Kidney capillary endothelial cell (primary cell): ENCODE data around the gene HAND2.

Experiments
- DNase-seq: peaks from one replicate; pipeline ENCODE4 v3.0.0-alpha.2; 2018; ENCODE audit warnings: low spot score

HAND2 gene

DNA sequence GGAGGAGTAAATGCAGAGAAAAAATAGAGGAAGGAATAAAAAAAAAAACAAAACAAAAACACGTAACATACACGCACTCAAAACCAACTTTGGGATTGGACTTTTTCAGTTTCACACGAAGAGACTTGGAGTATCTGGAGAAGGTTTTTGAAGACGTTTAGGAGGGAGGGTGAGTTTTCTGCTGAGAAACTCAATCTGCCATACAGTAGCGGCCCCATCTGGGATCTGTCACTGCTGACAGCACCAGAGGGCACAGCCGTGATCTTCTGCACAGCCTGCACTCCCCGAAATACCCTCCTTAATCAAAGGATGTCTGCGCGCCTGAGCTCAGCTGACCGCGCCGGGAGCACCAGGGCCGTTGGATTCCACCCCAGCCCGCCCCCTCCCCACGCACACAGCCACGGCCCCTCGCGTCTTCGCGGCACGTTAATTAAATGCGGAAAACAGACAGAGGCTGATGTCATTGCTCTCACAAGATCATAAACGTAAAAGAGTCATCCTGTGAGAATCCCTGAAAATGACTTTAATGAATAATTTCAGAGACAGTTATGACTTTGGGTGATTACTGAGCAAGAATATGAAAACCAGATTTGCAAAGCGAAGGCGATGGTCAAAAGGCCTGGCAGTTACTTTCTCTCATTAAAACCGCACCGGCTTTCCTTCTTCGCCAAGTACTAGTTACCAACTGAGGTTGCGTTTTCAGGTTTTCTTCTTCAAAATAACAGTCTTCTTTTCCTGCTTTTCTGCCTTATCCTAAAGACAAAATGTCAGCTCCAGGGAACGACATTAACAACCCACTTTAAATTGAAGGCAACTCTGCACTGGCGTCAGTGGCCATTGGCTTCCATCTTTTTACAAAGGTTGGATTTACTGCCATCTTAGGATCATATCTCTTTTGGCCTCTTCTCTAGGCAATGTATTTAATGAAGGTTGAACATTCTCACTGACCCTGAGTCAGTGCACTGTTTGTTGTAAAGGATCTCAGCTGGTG is 10.6 kb downstream of the HAND2 start:
- no peak for DNase-seq

DNA sequence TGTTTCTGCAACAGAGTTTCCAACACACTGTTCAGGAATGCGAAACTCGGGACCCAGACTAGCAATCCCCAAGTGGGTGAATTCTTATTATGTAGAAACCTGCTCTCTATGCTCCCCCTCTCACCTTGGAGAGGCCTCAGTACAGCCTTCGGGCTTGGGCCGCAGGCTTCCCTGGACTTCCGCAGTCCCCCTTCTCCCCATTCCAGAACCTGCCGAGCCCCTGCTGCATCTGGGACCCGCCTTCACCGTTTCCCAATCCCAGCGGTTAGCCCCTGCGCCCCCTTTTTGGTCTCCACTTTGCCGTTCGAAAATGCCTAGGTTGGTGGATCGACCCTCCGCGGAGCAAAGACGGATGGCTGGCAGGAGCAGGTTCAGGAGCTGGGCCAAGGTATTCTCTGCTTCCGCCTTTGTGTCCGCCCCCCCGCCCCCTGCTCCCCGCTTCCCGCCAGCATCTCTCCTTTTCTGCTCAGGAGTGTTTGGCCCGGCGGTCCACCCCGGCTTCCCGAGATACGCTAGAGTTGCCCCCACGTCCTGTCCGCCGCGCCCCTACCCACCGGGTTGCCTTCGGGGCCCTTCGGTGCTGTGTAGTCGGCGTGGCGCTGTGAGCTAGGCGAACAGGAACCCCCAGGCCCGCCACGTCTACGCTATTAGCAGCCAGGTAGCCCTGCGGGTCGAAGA is 11.5 kb downstream of the HAND2 start:
- DNase-seq: no peak

DNA sequence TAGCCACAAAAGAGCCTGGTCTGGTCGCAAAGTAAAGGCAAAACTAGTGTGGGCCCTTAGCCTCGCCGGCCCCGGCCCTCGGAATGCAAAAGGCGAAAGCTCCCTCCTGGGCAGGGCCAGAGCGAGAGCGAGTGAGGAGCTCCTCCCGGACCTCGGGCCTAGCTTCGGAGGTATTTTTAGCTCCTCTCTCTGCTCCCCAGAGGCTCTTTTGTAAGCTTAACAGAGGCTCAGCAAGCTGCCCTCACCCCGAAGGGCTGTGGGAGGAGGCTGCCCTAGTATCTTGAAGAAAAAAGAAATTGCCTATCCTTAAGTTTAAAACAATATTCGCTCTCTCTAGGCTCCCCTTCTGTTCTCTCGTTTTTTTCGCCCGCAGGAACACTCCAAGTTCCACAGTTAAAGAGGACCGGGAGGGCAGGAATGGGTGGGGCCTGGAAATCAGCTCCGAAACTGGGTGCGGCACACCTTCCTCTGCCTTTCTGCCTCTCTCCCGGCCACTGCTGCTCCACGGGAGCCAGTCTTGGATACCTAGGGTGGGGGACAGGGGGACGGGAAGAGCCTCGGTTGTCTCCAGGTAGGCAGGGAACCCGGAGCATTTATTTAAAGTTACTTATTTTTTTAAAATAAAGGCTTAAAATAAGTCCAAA is 12.1 kb downstream of the HAND2 start:
- no peak for DNase-seq

DNA sequence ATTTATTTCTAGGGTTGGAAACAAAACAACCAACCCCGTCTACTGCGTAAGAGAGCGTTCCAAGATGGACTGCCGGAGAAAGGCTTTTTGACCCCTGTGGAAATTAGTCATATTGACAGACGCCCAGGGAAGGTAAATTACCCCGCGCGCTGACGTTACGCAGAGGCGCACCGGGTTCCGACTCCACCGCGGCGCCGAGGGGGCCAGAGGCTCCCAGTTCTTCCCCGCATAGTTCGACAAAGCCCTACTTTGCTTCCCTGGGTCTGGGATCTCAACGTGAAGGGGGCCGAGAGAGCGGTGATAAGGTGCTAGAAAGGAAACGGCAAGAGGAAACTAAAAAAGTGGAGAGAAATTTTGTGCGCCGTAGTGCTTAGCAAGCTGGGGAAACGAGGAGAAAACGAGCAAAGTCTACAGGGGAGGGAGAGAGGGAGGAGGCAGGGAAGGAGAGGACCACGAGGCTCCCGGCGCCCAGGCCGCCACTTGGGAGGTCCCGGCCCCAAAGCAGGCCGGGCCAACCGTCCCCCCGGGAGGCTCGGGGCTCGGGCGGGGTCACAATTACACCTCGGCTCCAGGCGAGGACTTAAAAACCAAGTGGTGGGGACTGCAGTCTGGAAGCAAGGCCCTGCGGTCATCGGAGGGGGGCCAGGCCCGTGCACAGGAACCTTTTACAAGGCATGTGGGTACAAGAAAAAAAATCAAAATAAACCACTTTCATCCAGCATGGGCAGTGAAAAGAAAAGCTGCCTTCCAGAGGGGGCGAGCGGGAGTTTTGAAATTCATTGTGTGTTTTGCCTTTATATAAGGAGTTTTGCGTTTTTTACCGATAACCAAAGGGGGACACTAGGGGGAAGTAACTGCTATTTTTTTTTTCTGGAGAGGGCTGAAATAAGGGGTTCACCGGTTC is 13.2 kb downstream of the HAND2 start:
- DNase-seq: no peak

DNA sequence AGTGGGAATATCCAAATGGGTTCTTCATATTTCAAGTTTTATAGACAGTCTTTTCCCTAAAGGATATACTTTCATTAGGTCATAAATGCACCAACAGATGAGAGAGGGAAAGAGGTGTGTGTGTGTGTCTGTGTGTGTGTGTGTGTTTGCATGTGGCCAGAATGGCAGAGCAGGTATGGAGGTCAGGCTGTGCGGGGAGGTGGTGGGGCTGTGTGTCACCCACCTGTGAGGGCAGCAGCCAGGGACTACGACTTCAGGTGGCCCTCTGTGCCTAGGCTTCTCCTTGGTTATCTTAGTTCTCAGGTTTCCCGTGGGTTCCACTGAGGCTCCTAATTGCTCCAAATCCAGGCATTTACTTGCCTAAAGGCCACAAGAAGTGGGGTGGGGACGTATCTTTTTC is 14.6 kb downstream of the HAND2 start:
- DNase-seq: no peak

DNA sequence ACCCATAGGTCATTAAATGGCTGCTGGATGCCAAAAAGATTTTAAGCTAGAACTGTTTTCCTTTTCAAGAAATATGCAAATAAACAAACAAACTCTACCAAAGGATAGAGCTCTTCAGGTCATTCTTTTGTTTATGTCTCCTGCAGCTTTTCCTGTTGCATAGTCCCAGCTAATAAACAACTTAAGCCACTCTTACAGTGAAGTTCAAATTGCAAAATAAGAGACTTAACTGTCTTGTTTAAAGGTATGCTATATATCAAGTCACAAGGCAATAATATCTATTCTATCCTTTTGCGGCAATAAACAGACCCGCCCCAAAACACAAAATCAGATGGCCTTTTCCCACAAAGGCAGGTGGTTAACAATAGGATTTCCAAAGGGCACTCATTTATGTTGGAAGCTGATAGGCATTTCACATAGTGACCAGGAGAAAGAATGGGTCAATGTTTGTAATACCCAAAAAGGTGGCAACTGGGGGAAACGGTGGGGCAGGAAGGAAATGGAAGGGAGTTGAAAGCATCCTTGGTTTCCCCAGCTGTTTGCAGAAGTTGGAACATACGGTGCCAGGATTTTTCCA is 15.3 kb downstream of the HAND2 start:
- no peak for DNase-seq

DNA sequence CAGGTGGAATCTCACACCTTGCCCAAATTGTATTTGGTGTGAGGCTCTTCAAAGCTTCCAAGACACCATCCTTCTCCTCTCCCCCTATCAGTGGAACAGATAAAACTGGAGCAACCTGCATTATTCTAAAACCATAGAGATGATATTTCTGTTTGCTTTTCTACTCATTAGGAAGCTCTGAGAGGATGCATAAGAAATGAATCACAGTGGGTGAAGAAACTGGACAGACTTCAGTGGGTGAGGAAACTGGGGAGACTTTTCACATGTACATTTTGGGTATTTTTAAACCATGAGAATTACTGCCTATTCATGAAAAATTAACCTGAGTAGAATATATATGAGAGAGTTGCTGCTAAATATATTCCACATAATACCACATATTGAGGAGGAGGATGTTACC is 16.4 kb downstream of the HAND2 start:
- DNase-seq: no peak

DNA sequence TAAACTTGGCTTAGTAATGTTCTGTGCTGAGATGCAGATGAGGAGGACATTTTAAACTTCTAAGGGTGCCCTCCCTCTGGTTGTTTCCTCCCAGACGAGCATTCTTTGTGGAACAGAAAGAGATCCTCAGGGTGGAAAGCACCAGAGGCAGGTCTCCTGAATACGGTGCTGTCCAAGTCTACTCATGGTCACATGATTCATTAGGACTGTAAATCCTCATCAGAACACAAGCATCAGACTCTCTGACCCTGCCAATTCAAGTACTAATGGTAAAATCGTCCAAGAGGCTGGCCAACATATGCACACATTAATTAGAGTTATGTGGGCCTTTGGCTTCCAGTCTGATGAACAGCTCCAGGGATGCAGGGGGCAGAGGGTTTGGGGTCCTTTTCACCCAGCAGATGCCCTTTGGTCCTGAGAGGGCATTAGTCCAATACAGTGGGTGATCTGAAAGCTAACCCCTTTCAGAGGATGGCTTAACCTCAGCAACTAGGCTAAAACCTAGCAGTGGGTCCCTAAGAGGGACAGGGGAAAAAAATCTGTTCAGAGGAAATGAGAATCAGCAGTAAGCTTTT is 18.2 kb downstream of the HAND2 start:
- DNase-seq: no peak

DNA sequence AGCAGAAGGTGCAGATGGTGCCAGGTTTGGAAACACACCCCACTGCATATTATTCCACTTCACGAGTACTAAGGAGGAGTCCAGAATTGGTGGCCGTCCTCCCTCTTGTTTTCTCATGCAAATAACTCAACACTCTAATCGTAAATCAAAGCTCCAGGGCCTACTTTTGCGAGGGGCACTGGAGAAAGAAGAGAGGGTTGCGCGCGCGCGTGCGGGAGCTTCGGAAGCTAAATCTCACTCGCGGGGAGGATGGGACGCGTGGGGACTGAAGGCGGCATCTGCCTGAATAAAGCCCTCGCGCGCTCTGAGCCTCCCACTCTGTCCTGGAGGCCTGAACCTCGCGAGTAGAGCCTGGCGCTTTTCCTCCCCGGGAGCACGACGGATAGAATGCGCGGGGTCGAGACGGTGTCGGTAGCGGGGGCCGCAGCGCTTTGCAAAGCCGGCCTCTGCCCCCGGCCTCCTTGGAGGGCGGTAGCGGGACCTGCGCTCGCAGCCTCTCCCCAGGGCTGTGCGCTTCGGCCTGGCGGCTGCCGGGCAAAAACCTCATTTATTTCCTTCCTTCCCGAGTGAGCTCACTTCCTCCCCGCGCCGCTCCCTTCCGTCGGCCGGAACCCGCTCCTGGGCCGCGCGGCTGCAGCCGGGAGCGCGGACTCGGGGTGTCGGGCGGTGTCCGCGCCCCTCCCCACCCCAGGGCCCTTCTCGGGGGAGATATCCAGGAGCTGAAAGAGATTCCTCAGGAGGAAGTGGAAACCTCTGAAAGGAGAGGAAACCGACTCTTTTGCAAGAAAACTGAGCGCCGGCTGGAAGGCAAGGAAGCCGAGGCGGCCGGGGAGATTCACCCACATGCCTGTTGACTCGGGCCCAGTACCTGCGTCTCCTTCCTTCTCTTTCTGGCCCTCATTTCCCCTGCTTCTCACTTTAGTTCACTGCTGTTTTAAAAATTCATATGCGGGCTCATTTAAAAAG is 20.7 kb downstream of the HAND2 start:
- DNase-seq: peak; percentile 68

DNA sequence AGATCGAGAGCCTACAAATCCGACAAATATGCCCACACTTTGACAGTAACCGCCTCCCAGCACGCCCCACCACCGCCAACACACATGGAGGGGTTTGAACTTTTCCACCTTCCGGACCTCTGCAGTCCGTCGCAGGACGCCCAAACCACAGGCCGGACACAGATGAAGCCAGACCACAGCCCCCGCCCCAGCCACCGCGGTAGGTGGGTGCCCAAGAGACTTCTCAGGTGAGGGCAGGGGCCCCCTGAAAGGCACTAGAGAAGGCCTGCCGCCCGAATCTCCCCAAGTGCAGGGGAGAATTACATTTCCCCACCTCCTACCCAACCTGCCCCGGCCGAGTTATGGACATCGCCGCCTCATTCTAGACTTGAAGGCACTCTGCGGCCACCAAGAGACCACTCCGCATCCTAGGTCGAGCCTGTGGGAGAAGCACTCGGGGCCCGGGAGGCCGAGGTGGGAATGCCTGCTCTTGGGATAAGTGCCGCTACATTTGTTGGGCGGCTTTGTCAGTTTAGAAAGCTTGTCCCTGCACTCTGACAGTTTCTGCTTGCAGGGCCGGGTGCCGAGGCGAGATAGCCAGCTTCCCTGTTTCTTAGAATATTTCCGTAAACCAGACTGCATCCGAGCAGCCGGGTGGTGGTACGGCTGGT is 21.5 kb downstream of the HAND2 start:
- DNase-seq: no peak

DNA sequence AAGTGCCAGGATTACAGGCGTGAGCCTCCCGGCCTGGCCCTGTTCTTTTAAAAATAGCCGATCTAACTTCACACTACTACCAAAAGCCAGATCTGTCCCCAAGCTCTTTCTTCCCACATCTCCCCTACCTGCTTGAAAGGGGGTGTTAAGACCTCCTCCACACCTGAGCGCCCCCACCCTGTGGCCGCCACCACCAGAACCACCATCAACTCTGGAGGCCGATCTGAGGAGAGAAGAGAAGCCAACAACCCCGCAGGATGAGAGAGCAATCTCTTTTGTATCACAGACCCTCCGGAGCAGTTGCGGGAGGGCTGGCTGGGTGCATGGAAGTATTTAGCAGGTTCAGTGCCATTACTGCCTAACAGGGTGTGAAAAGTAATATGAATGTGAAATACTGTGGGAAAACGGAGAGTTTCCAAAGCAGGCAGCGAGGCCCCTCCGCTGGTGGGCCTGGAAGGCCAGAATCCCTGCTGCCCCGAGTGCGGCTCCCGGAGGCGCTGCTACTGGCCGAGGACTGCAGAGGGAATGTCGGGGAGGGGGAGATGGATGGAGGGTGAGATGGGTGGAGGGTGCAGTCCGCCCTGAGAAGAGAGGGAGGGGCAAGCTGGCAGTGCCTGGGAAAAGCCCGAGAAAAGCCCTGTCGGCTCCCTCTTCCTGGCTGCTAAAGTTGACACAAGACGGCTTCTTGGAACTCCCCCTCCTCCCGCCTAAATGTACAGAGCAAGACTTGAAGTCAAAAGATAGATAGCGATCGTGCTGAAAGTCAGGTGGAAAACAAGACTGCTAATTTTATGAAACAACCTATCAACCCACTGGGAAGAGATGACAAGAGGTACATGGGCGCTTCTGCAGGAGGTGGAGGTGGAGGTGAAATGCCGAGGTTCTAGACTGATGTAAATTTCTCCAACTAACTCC is 22.3 kb downstream of the HAND2 start:
- DNase-seq: no peak

DNA sequence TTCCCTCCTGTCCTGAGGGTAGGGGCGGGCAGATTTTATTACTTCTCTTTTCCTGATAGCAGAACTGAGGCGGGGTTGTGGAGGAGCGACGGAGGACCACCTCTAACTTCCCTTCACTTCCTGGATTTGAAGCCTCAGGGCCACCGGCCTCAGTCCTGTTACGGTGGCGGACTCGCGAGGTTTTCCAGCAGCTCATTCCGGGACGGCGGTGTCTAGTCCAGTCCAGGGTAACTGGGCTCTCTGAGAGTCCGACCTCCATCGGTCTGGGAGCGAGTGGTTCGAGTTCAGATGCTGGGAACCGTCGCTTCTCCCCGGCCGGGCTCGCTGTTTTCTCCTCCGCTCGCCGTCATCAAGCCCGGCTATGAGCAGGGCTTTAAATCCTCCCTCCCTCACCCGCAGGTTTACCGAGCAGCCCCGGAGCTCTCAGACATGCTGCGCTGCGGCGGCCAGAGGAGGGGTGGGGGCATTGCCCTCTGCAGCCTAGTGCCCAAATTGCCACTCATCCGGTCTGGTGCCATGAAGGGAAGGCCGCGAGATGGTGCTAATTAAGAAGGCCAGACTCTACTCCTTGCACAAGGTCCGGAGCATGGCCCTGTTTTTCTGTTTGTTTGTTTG is 23.3 kb downstream of the HAND2 start:
- no peak for DNase-seq

DNA sequence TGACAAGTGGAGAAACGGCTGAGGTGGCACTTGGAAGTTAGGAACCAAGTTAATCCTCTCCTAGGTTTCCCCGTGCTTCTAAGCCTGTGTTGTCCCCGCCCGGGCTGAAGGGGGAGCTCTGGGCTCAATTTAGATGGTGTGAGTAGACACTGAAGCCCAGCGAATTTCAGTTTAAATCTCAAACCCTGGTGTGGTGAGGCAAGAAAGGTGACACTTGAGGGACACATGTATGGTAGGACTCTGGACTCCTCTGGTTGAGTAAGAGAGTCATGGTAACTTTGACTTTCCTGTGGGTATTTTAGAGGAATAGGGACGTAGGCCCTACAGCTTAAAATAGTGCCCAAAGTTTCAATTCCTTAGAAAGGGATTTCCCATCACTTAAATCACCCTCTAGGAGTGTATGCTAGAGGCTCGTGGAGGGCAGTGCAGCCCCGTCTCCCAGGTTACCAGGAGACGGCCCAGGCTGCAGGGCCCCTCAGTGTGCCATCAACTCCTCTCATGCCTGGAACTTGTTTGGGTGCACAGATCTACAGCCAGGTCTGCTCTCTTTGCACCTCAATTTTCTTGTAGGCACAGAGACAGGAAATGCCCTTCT is 24.0 kb downstream of the HAND2 start:
- DNase-seq: peak; percentile 51

DNA sequence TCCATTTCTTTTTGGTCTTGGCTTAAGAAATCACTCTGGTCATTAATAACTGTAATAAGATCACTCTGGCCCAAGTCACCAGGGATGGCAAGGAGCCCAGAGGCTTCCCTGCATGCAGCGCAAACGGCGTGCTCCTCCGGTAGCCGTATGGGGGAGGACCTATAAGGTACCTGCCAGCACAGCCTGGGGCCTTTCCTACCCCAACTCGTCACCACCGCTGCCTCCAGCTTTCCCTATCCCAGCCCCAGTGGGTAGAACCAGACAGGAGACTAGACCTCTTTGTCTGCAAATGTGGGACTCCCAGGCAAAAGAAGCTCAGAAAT is 25.9 kb downstream of the HAND2 start:
- DNase-seq: no peak

DNA sequence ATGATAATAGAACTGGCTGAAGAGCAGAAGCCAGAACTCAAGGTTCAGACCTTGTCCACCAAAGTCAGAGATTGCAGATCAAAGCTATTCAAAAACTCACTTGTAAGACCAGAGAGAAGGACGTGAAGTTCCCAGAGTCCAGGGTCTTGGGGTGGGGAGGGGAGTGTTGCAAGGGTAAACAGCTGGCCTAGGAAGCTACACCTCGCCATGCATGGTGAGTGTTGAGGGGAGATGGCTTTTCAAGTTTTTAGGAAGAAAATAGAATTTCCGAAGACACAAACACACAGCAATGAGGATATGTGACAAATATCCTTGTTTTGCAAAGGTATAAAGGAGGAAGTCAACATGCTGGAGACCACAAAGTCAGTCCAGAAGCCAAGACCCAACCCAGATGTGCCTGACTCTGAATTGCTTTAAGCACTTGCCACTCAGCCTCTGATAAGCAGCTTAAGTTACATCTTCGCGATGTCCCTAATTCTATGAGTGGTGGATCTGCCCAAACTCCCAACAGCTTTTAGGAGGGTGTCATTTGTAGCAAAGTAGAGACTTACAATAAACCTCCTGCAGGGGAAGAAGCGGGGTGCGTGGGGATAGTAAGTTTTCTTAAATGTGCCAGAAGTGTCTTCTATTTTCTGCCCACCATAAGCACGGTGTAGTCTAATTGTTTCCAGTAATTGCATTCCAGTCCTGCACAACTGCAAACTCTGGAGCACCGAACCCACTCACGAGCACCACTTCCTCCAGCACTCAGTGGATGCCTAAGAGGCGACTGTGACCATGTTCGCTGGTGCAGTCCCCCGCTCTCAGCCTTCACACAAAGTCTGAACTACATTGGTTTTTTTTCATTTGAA is 26.5 kb downstream of the HAND2 start:
- DNase-seq: no peak

DNA sequence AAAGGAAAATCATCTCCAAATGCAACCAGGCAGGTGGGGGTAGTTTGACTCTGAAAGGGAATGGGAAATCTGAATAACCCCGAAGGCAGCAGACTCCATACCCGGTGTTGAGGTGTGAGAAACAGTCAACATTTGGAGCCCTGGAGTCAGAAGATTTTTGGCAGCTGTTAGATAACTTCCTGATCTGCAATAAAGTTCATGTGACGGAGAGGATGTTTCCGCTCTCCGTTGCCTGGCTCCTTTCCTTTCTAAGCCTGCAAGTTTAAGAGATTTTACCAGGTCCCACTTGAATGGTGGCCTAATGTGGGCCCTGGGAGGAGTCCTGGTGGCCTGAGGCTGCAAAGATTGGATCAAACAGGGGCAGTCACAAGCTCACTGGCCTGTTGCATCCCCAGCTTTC is 27.7 kb downstream of the HAND2 start:
- DNase-seq: no peak
